Subcutaneous abdominal adipose tissue (tissue), 5 donors: ENCODE measurements around the gene OLA1.

Experiments used
- H3K27ac ChIP-seq: one replicate; pipeline ENCODE4 v1.7.0; 2013; ENCODE audit warnings: low read depth, mild to moderate bottlenecking, inconsistent platforms, low read length, moderate library complexity
- H3K27me3 ChIP-seq, 5 donors: one replicate each; pipeline ENCODE4 v1.7.0; 2013; ENCODE audit warnings: low read length in 5 of 5, inconsistent platforms in 1 of 5; ENCODE audit not compliant: control insufficient read depth in 5 of 5, insufficient read depth in 4 of 5
- H3K36me3 ChIP-seq, 5 donors: one replicate each; pipeline ENCODE4 v1.7.0; 2013; ENCODE audit warnings: low read length in 5 of 5; ENCODE audit not compliant: control insufficient read depth in 5 of 5, insufficient read depth in 5 of 5
- H3K4me1 ChIP-seq, 5 donors: one replicate each; pipeline ENCODE4 v1.7.0; 2013; ENCODE audit warnings: low read length in 5 of 5, mild to moderate bottlenecking in 3 of 5, moderate library complexity in 1 of 5; ENCODE audit not compliant: control insufficient read depth in 5 of 5, insufficient read depth in 5 of 5
- H3K4me3 ChIP-seq, 5 donors: one replicate each; pipeline ENCODE4 v1.7.0; 2013; ENCODE audit warnings: low read length in 5 of 5, low read depth in 1 of 5
- H3K9ac ChIP-seq, 5 donors: one replicate each; pipeline ENCODE4 v1.7.0; 2013; ENCODE audit warnings: low read length in 5 of 5, mild to moderate bottlenecking in 4 of 5, moderate library complexity in 3 of 5
- H3K9me3 ChIP-seq, 5 donors: one replicate each; pipeline ENCODE4 v1.7.0; 2013; ENCODE audit warnings: low read length in 5 of 5; ENCODE audit not compliant: control insufficient read depth in 5 of 5
- donor health status: healthy.
- donor health status: healthy.
- donor health status: healthy.
- donor health status: healthy.
- donor health status: healthy.

OLA1 gene

DNA sequence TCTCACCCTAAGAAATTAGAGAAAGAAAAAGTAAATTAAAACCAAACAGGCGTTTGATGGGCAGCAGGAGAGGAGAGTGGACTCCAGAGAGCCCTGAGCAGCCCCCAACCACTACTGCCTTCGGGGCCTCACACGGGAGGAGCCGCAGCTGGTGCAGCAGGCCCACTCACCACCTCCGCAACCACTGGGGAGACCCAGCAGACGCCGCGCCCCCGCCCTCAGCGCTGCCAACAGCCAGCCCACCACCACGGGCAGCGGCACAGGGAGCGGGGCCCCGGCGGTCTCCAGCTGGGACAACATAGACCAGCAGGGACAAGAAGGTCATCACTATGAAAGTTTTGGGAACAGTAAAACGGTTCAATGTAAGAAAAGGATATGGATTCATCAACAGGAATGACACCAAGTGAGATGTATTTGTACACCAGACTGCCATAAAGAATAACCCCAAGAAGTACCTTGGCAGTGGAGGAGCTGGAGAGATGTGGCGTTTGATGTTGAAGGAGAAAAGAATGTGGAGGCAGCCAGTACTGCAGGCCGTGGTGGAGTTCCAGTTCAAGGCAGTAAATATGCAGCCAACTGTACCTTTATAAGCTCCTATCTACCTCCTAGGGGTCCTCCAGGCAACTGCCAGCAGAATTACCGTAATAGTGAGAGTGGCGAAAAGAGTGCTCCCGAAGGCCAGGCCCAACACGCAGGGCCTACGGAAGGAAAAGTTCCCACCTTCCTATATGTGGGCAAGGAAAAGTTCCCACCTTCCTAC lies 76.5 kb downstream of the OLA1 start:
- peaks cover 0 to 7% (median 3%) of the 10 kb centered on the region in 5 donors for H3K36me3 ChIP-seq
- H3K27ac ChIP-seq: no peak overlapping the region
- peaks cover 2 to 35% (median 9%) of the 10 kb centered on the region in 5 donors for H3K9me3 ChIP-seq
- H3K27me3 ChIP-seq: no peaks in the 10 kb centered on the region
- no peak overlapping the region for H3K4me3 ChIP-seq
- no peak overlapping the region for H3K9ac ChIP-seq
- H3K4me1 ChIP-seq: no peaks in the 10 kb centered on the region

DNA sequence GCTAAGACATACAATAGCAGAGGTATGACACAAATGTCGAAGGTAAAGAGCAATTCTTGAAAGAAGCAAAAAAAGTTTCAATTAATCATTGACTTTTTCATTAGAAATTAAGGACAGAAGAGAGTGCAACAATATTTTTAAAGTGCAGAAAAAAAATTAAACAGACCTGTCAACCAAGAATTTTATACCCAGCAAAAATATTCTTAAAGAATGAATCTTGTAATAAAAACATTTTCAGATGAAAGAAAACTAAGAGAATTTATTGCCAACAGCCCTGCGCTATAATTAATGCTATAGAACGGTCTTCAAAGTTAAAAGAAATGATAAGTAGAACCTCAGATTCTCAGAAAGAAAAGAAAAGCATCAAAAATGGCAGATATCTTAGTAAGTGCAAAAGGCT lies 79.0 kb downstream of the OLA1 start:
- Histone ChIP-seq H3K9ac (no peak overlapping the region), H3K9me3 (peaks cover 0 to 32% (median 4%) of the 10 kb centered on the region in 5 donors), H3K4me3 (no peak overlapping the region), H3K36me3 (peaks cover 0 to 7% (median 3%) of the 10 kb centered on the region in 5 donors), H3K27me3 (no peaks in the 10 kb centered on the region), H3K27ac (no peak overlapping the region), H3K4me1 (no peaks in the 10 kb centered on the region)

DNA sequence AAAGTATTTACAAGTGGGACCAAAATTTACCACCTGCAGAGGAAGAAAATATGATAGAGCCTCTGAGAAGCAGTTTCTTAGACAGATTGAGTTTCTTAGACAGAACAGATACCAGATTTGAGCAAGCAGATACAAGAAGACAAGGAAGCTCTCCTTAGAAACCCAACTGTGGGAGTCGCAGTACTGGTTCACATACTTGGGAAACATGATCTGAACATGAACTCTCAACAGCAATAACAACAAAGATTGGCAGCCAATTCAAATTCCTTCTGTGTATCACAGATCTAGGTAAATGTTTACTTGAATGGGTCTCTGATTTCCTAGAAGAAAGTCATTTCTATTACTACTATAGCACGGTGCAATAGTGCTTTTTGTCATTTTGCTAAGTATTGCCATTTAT lies 82.1 kb downstream of the OLA1 start:
- no peak overlapping the region for H3K4me3 ChIP-seq
- H3K27me3 ChIP-seq: no peaks in the 10 kb centered on the region

DNA sequence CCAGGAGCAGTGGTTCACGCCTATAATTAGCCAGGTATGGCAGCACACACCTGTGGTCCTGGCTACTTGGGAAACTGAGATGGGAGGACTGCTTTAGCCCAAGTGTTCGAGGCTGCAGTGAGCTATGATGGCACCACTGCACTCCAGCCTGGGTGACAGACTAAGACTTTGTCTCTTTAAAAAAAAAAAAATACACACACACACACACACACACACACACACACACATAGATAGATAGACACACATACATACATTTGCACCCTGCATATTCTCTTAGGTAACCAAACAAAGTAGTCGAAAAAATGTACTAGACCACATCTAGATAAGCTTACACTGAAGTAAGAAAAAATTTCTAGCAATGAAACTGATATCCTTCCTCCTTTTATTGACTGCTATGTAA lies 86.8 kb downstream of the OLA1 start:
- Histone ChIP-seq H3K27me3 (no peaks in the 10 kb centered on the region), H3K4me1 (no peaks in the 10 kb centered on the region), H3K9ac (no peak overlapping the region), H3K4me3 (no peak overlapping the region), H3K9me3 (no peaks in the 10 kb centered on the region), H3K27ac (no peak overlapping the region), H3K36me3 (no peaks in the 10 kb centered on the region)

More for the DNA sequence above, 82.1 kb downstream of the OLA1 start:
- peaks cover 0 to 5% (median 0%) of the 10 kb centered on the region in 5 donors for H3K36me3 ChIP-seq
- no peaks in the 10 kb centered on the region for H3K4me1 ChIP-seq
- no peak overlapping the region for H3K9ac ChIP-seq
- no peak overlapping the region for H3K27ac ChIP-seq
- H3K9me3 ChIP-seq: peaks cover 0 to 20% (median 4%) of the 10 kb centered on the region in 5 donors

DNA sequence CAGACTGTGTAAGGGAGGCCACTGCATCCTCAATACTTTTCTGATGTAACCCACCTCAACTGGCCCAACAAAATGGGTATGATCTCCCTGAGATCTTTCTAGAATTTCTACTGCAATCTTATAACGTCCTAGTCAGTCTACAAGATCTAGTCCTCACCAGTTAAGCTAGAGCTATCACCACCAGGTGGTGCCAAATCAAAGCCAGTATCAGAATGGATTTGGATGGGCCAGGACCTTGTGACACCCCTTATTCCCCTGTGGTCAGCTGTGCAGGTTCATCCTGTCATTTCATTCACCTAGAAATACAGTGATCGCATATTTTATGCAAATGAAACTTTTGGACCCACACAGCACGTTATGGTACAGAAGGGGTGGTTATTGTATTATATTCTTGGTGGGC lies 90.3 kb downstream of the OLA1 start:
- no peaks in the 10 kb centered on the region for H3K36me3 ChIP-seq
- H3K27me3 ChIP-seq: no peaks in the 10 kb centered on the region
- no peak overlapping the region for H3K4me3 ChIP-seq
- H3K27ac ChIP-seq: no peak overlapping the region
- no peak overlapping the region for H3K9ac ChIP-seq
- H3K4me1 ChIP-seq: no peaks in the 10 kb centered on the region
- H3K9me3 ChIP-seq: no peaks in the 10 kb centered on the region

DNA sequence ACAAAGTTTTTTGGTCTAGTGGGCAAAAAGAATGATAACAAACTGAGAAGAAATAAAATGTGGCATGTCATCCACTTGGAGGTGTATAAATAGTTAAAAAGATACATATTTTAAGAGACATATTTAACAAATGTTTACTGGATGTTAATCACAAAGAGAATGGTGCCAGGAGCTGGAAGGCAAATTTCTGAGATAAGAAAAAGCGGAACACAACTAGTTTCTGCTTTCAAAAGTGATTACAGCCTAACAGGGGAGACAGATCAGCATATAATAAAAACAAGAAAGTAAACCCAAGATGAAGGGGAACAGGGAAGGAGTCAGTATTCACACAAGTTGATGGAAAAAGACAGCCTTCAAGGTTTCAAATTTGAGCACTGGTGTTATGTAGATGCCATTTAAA lies 91.3 kb downstream of the OLA1 start:
- Histone ChIP-seq H3K9me3 (no peaks in the 10 kb centered on the region), H3K4me1 (no peaks in the 10 kb centered on the region), H3K36me3 (no peaks in the 10 kb centered on the region), H3K4me3 (no peak overlapping the region), H3K9ac (no peak overlapping the region), H3K27ac (no peak overlapping the region), H3K27me3 (no peaks in the 10 kb centered on the region)

DNA sequence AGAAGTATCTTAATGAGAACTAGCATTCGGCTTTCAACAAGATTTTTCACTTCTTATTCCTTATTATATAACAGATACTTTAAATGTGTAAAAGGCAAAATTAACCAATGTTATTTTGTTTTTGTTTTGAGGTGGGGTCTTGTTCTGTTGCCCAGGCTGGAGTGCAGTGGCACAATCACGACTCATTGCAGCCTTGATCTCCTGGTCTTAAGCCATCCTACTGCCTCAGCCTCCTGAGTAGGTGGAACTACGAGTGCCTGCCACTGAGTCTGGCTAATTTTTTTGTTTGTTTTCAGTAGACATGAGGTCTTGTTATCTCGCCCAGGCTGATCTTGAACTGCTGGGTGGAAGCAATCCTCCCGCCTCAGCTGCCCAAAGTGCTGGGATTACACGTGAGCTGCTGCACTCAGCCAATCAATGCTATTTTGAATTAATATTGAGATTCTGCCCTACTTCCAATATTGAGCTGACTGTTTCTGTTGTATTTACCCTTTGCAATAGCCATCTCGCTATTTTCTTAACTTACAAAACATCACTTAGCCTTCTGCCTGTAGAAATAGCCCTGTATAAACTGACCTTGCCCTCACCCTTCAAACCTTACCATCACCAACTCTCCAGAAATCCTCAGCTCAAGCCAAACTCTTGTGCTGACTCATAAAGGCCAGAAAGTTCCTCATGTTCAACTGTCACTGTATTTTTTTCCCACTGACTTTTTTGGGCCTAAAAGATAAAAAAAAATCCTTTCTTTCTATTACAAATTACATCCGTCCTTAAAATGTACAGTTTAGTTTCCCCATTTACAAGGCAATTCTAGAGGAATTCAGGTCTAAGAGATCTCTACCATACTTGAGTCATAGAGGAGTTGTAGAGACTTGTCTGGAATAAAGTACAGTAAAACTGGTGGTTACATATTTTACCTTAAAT lies 94.3 kb downstream of the OLA1 start:
- H3K27me3 ChIP-seq: no peaks in the 10 kb centered on the region
- no peak overlapping the region for H3K4me3 ChIP-seq
- H3K9me3 ChIP-seq: no peaks in the 10 kb centered on the region
- H3K4me1 ChIP-seq: no peaks in the 10 kb centered on the region
- H3K9ac ChIP-seq: no peak overlapping the region
- H3K36me3 ChIP-seq: no peaks in the 10 kb centered on the region
- no peak overlapping the region for H3K27ac ChIP-seq

DNA sequence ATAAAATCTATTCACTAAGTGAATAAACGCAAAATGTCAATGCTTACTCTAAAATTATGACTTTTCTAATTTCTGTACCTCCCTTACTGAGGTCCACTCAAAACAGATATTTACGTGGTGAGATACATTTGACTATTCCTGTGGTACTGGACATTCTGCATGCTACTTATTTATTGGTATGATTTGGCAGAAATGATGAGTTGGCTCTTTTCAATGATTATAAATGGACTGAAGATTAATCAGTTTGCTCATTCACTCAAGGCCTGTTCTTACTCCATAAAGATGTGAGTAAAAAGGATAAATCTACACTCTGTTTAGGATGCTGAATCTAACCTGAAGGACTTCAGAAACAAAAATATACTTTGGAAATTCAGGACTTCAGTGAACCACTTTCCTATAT lies 98.8 kb downstream of the OLA1 start:
- Histone ChIP-seq H3K9ac (no peak overlapping the region), H3K27ac (no peak overlapping the region), H3K4me3 (no peak overlapping the region), H3K36me3 (no peaks in the 10 kb centered on the region), H3K4me1 (no peaks in the 10 kb centered on the region), H3K27me3 (no peaks in the 10 kb centered on the region), H3K9me3 (no peaks in the 10 kb centered on the region)

DNA sequence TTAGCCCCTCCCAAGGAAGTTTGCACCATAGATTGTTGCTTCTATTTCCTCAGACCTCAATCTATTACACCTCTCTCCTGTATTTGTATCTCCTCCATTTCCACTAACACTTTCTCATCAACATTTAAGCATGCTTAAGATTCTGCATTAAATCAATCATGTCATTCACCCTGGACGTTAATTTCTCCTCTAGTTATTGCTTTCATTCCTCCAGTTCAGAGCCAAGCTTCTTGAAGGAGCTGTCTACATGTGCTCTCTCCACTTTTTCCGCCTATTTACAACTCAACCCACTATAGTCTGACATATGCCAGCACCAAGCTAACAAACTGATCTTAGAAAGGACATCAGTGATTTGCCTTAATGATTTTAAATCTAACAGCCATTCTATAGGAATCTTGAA lies 99.5 kb downstream of the OLA1 start:
- Histone ChIP-seq H3K27me3 (no peaks in the 10 kb centered on the region), H3K4me1 (no peaks in the 10 kb centered on the region), H3K9me3 (no peaks in the 10 kb centered on the region), H3K4me3 (no peak overlapping the region), H3K36me3 (no peaks in the 10 kb centered on the region), H3K9ac (no peak overlapping the region), H3K27ac (no peak overlapping the region)

DNA sequence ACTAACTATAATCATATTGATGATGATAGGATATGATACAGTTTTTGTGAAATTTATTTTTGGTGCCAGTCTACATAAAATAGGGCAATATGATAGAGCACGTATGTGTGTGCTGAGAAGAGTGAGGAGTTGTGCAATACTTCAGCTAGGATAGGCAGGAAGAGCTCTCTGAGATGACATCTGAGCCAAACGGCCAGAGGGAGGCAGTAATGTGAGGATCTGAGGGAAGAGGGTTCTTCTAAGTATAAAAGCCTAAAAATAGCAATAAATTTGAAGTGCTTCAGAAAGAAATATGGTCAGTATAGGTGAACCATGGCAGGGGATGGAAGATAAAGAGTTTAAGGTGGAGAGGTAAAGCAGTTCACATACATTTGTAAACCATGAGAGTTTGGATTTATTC lies 102.5 kb downstream of the OLA1 start:
- Histone ChIP-seq H3K27ac (no peak overlapping the region), H3K4me3 (no peak overlapping the region), H3K4me1 (peaks cover 0 to 6% (median 0%) of the 10 kb centered on the region in 5 donors), H3K27me3 (no peaks in the 10 kb centered on the region), H3K9ac (no peak overlapping the region), H3K36me3 (no peaks in the 10 kb centered on the region), H3K9me3 (no peaks in the 10 kb centered on the region)
